ENCODE results near the gene CDC14B.

Gene CDC14B

GRCh38 chr9:96483733-96484390 lies 135.8 kb downstream of the CDC14B start:
- no peak for DNase-seq (ENCODE audit: low read depth)

- DNase-seq (ENCODE audit: low read depth): no peak
Observed at GRCh38 chr9:96483197-96483596, 136.4 kb downstream of the CDC14B start.

- no peak for DNase-seq (ENCODE audit: low read depth)
Observed at GRCh38 chr9:96482476-96482875, 137.2 kb downstream of the CDC14B start.

- DNase-seq (ENCODE audit: low read depth): no peak
Observed at GRCh38 chr9:96480736-96481135, 138.9 kb downstream of the CDC14B start.

GRCh38 chr9:96478829-96479371 lies 140.7 kb downstream of the CDC14B start:
- DNase-seq (ENCODE audit: low read depth): no peak

GRCh38 chr9:96476591-96476990 lies 143.1 kb downstream of the CDC14B start:
- no peak for DNase-seq (ENCODE audit: low read depth)

- no peak for DNase-seq (ENCODE audit: low read depth)
Observed at GRCh38 chr9:96476013-96476412, 143.6 kb downstream of the CDC14B start.

- DNase-seq (ENCODE audit: low read depth): no peak
Observed at GRCh38 chr9:96467784-96468183, 151.9 kb downstream of the CDC14B start.

GRCh38 chr9:96464426-96464825 lies 155.2 kb downstream of the CDC14B start:
- no peak for DNase-seq (ENCODE audit: low read depth)

- no peak for DNase-seq (ENCODE audit: low read depth)
Observed at GRCh38 chr9:96462541-96462940, 157.1 kb downstream of the CDC14B start.

GRCh38 chr9:96461336-96461735 lies 158.3 kb downstream of the CDC14B start:
- no peak for DNase-seq (ENCODE audit: low read depth)

- DNase-seq (ENCODE audit: low read depth): no peak
Observed at GRCh38 chr9:96460882-96461281, 158.8 kb downstream of the CDC14B start.

GRCh38 chr9:96460470-96460869 lies 159.2 kb downstream of the CDC14B start:
- no peak for DNase-seq (ENCODE audit: low read depth)

- DNase-seq (ENCODE audit: low read depth): no peak
Observed at GRCh38 chr9:96459268-96460007, 160.2 kb downstream of the CDC14B start.

- DNase-seq (ENCODE audit: low read depth): no peak
Observed at GRCh38 chr9:96458226-96458625, 161.4 kb downstream of the CDC14B start.

GRCh38 chr9:96457266-96457665 lies 162.4 kb downstream of the CDC14B start:
- DNase-seq (ENCODE audit: low read depth): no peak

- no peak for DNase-seq (ENCODE audit: low read depth)
Observed at GRCh38 chr9:96453625-96454024, 166.0 kb downstream of the CDC14B start.

GRCh38 chr9:96450613-96451528 lies 168.8 kb downstream of the CDC14B start:
- DNase-seq (ENCODE audit: low read depth): no peak
